Kidney (tissue), 14 donors: ENCODE data around the gene ZNF831. TPM values are rescaled to one million over a fixed set of nuclear protein-coding genes. Genes with fewer than 3 reads are reported as not detected.

Source experiments
- DNase-seq, 5 donors: peaks; one replicate each; pipeline ENCODE4 v3.0.0-alpha.2; 2013 to 2020
- FAIRE-seq: peaks from 2 replicates; lab custom pipeline; 2012; peaks lifted over from hg19 to GRCh38; lab: Jason Lieb, UNC
- H3K27ac ChIP-seq, 2 donors: one replicate each; pipeline ENCODE4 v1.7.0; 2013; ENCODE audit warnings: low read depth in 2 of 2, low read length in 2 of 2, inconsistent platforms in 1 of 2
- H3K27me3 ChIP-seq: one replicate; pipeline ENCODE4 v1.7.1; 2013; ENCODE audit warnings: low read length, inconsistent platforms; ENCODE audit not compliant: control insufficient read depth, insufficient read depth
- H3K36me3 ChIP-seq, 3 donors: one replicate each; pipeline versions ENCODE4 v1.7.0 to v1.7.1; 2013; ENCODE audit warnings: low read length in 3 of 3, control low read depth in 1 of 3, inconsistent platforms in 1 of 3; ENCODE audit not compliant: insufficient read depth in 3 of 3, control insufficient read depth in 2 of 3
- H3K4me1 ChIP-seq, 3 donors: one replicate each; pipeline versions ENCODE4 v1.7.0 to v1.7.1; 2013; ENCODE audit warnings: low read length in 3 of 3, inconsistent platforms in 1 of 3, low read depth in 1 of 3; ENCODE audit not compliant: control insufficient read depth in 2 of 3, insufficient read depth in 2 of 3
- H3K4me3 ChIP-seq, 3 donors: one replicate each; pipeline versions ENCODE4 v1.7.0 to v1.8.1; 2013; ENCODE audit warnings: low read length in 3 of 3, control low read depth in 1 of 3, inconsistent platforms in 1 of 3
- H3K9ac ChIP-seq, 3 donors: one replicate each; pipeline versions ENCODE4 v1.7.0 to v1.7.1; 2013; ENCODE audit warnings: low read length in 3 of 3, control low read depth in 1 of 3, inconsistent platforms in 1 of 3
- H3K9me3 ChIP-seq, 3 donors: one replicate each; pipeline versions ENCODE4 v1.7.0 to v1.7.1; 2013; ENCODE audit warnings: low read length in 3 of 3, control low read depth in 1 of 3, inconsistent platforms in 1 of 3; ENCODE audit not compliant: control insufficient read depth in 2 of 3, insufficient read depth in 1 of 3
- CTCF ChIP-seq: IDR thresholded peaks from 3 replicates; pipeline ENCODE4 v1.5.1; 2012; ENCODE audit warnings: mild to moderate bottlenecking, moderate library complexity, borderline replicate concordance; ENCODE audit not compliant: insufficient read depth; ENCODE audit errors: extremely low read depth
- intact Hi-C: fragments of 100-400 bp; cut with DNase I; formaldehyde crosslinking; loops from one replicate; pipeline ENCODE4 v1.11.1; 2022
- polyA plus RNA-seq: library from polyadenylated mRNA; stranded (reverse); fragments of 350-450 nt; fragmentation: Illumina TruSeq; extraction: RNeasy Lipid Tissue Mini Kit (QIAGEN cat#74804); gene quantifications from one replicate; pipeline ENCODE4 v1.2.3, GENCODE V29; 2014; ENCODE audit warnings: low read depth, low replicate concordance; ENCODE audit not compliant: insufficient read depth
- total RNA-seq: library from RNA; stranded (reverse); fragmentation: NEBNext Ultra II Directional; extraction: Animal tissue kit (Norgen Biotek cat#: 25700); gene quantifications from one replicate; pipeline ENCODE4 v1.2.1, GENCODE V29; 2021
- donor health status: control.
- donor health status: control.
- donor health status: control.
- donor health status: control.
- donor health status: control.
- donor health status: DM: yes; HTN: yes; CAD: no.
- donor health status: Normal renal cell carcinoma (clear cell type).

ZNF831 gene
- total and polyA plus RNA-seq, 2 donors from 2014 or later, result 0.04 to 1.9 TPM

GRCh38 chr20:59151391-59151790, 12.2 kb upstream of the ZNF831 start:
- Histone ChIP-seq H3K9me3 (no peaks in the 10 kb centered on the region), H3K27ac (no peak overlapping the region), H3K4me1 (peaks cover 0 to 16% (median 0%) of the 10 kb centered on the region in 3 donors), H3K9ac (no peak overlapping the region), H3K27me3 (no peaks in the 10 kb centered on the region), H3K36me3 (no peaks in the 10 kb centered on the region), H3K4me3 (no peak overlapping the region)
- intact Hi-C loops, result no loop called here
- DNase-seq (no peak), FAIRE-seq (no peak)
- TF ChIP-seq CTCF, result no peak

DNA sequence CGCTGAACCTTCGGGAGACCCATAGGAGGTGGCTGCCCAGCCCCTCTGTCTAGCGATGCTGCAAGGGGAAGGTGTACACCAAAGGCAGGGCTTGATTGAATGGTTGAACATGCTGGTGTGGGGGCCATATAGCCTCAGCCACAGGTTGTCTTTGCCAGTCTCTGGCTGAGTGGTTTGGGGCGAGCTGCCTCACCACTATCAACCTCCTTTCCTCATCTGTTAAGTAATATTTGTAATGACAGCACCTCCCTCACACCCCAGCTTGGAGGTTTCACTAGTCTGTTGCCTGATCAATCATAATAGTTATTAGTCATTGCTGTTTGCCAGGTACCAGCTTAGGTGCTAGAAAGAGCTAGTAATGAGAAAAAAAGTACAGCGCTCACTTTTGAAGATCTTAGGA, 11.8 kb upstream of the ZNF831 start:
- intact Hi-C loops, result no loop called here
- H3K27me3 ChIP-seq, result no peaks in the 10 kb centered on the region
- no peak overlapping the region for H3K4me3 ChIP-seq
- H3K9me3 ChIP-seq, result no peaks in the 10 kb centered on the region
- peaks cover 0 to 13% (median 0%) of the 10 kb centered on the region in 3 donors for H3K4me1 ChIP-seq
- TF ChIP-seq CTCF, result no peak
- no peaks in the 10 kb centered on the region for H3K36me3 ChIP-seq
- H3K9ac ChIP-seq, result no peak overlapping the region
- DNase-seq (no peak), FAIRE-seq (no peak)
- no peak overlapping the region for H3K27ac ChIP-seq

DNA sequence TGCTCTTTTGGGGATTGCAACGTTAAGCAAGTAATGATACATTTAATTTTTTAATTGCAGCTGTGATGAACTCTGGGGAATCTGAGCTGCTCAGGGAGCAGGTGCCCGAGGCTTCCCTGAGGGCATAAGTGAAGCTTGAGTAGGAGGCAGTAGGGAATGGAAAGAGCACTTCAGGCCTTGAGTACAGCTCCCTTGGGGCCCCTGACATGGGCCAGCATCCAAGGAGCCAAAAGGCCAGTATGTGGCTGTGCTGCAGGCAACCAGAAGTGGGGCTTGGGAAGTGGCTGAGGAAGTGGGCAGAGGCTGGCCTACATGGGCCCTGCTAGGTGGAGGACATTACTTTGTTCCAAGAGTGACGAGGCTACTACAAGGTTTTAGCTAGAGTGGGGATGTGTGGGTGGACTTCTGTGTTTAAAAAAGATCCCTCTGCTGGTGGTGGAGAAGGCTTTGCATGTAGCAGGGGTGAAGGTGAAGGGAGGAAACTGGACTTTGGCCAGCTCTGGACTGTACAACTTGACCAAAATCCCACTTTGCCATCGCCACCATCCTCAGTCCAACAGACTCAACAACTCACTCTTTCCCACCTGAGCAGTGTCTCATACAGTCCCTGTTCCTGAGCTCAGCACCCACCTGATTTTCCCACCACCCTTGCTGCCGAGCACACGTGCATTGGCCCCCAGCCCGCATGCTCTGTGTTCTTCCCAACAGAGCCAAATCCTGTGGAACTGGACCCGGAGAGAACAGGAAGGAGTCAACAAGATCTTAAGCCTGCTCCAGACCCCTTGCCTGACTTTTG, 10.9 kb upstream of the ZNF831 start:
- no peaks in the 10 kb centered on the region for H3K36me3 ChIP-seq
- H3K4me1 ChIP-seq, result peaks cover 0 to 12% (median 0%) of the 10 kb centered on the region in 3 donors
- no peak overlapping the region for H3K4me3 ChIP-seq
- no peak for DNase-seq
- no peak overlapping the region for H3K27ac ChIP-seq
- H3K9me3 ChIP-seq, result no peaks in the 10 kb centered on the region
- H3K27me3 ChIP-seq, result no peaks in the 10 kb centered on the region
- intact Hi-C loops, result no loop called here
- FAIRE-seq, result no peak
- no peak for TF ChIP-seq CTCF
- H3K9ac ChIP-seq, result no peak overlapping the region

DNA sequence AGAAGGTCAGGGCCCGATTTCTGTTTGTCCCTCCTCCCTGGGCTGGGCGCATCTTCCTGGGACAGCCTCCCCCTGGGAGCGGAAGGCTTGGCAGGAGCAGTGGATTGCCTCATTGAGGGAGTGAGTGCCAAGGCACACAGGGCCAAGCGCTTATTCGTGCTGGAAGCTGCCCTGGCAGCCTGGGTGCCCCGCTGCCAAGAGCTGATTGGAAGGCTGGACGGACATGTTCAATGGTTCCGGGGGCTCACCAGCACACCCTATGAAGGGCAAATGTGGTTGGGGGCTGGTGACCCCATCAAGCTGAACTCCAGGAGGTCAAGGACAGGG, 10.3 kb upstream of the ZNF831 start:
- FAIRE-seq, result no peak
- TF ChIP-seq CTCF, result no peak
- no peak overlapping the region for H3K4me3 ChIP-seq
- peak in 1 of 5 donors; percentile 83 for DNase-seq
- no peaks in the 10 kb centered on the region for H3K9me3 ChIP-seq
- no peak overlapping the region for H3K9ac ChIP-seq
- peaks cover 0 to 12% (median 0%) of the 10 kb centered on the region in 3 donors for H3K4me1 ChIP-seq
- intact Hi-C loops, result no loop called here
- H3K27me3 ChIP-seq, result no peaks in the 10 kb centered on the region
- no peak overlapping the region for H3K27ac ChIP-seq
- H3K36me3 ChIP-seq, result no peaks in the 10 kb centered on the region
